Left lung (tissue), 10 donors: ENCODE results near the gene RABGAP1L. TPM values are rescaled to one million over a fixed set of nuclear protein-coding genes. Genes with fewer than 3 reads are reported as not detected.

Experiments used
- ATAC-seq: fragments of 200-7000 bp; cut with Tn5 transposase; one replicate; pipeline ENCODE4 v1.9.1; 2020; ENCODE audit warnings: moderate library complexity
- DNase-seq, 4 donors: peaks; one replicate each; pipeline ENCODE4 v3.0.0-alpha.2; 2013 to 2020
- H3K27ac ChIP-seq, 2 donors: fragments of 200-600 bp; sonication (generic) in 1 of 2; one replicate each; pipeline versions ENCODE4 v1.5.0 to v1.8.0; 2020 to 2021
- H3K27me3 ChIP-seq, 2 donors: fragments of 200-600 bp; sonication (generic) in 1 of 2; one replicate each; pipeline versions ENCODE4 v1.5.0 to v1.8.0; 2020 to 2021
- H3K36me3 ChIP-seq, 2 donors: fragments of 200-600 bp; sonication (generic) in 1 of 2; one replicate each; pipeline versions ENCODE4 v1.5.0 to v1.8.0; 2020 to 2021
- H3K4me1 ChIP-seq, 2 donors: fragments of 200-600 bp; one replicate each; pipeline ENCODE4 v1.8.0; 2021
- H3K4me3 ChIP-seq, 2 donors: fragments of 200-600 bp; sonication (generic) in 1 of 2; one replicate each; pipeline versions ENCODE4 v1.5.0 to v1.8.0; 2020 to 2021; ENCODE audit warnings: mild to moderate bottlenecking in 1 of 2
- H3K9me3 ChIP-seq, 2 donors: fragments of 200-600 bp; sonication (generic) in 1 of 2; one replicate each; pipeline versions ENCODE4 v1.5.0 to v1.8.0; 2020 to 2021
- CTCF ChIP-seq, 2 donors: fragments of 200-600 bp; sonication (generic) in 1 of 2; IDR thresholded peaks; one replicate each; pipeline versions ENCODE4 v1.5.0 to v1.8.0; 2021; ENCODE audit warnings: antibody characterized with exemption in 2 of 2
- intact Hi-C, 2 donors: fragments of 100-400 bp; cut with DNase I; formaldehyde crosslinking; loops; one replicate each; pipeline versions ENCODE4 v1.11.2 to v1.14.2; 2022
- polyA plus RNA-seq, 6 donors: library from polyadenylated mRNA; unstranded; fragments of 120-200 nt; gene quantifications; one replicate each; pipeline ENCODE4 v1.2.1, GENCODE V29; 2013; ENCODE audit not compliant: insufficient read length in 6 of 6
- total RNA-seq, 2 donors: library from RNA; stranded (reverse); fragmentation: NEBNext Ultra II Directional; extraction: Animal tissue kit (Norgen Biotek cat#: 25700); gene quantifications; one replicate each; pipeline ENCODE4 v1.2.1, GENCODE V29; 2021
- donor health status: DM: no; HTN: yes; CAD: no.
- donor health status: DM: no; HTN: no; CAD: no.

RABGAP1L gene
- total and polyA plus RNA-seq, 8 donors = 40.3 to 67.3 (median 51.4) TPM

- Histone ChIP-seq H3K4me3 (no peak overlapping the region), H3K27ac (peak overlapping the region; percentile 82 to 87), H3K36me3 (no peaks in the 10 kb centered on the region), H3K9me3 (no peaks in the 10 kb centered on the region), H3K4me1 (peaks cover 51 to 81% of the 10 kb centered on the region in 2 donors), H3K27me3 (no peaks in the 10 kb centered on the region)
- ATAC-seq = no peak
- intact Hi-C loops = no loop called here
- no peak for TF ChIP-seq CTCF (IDR thresholded peaks at IDR 0.05)
- DNase-seq = no peak
Measured at GRCh38 chr1:174967845-174968705, 808.8 kb downstream of the RABGAP1L start.

DNA sequence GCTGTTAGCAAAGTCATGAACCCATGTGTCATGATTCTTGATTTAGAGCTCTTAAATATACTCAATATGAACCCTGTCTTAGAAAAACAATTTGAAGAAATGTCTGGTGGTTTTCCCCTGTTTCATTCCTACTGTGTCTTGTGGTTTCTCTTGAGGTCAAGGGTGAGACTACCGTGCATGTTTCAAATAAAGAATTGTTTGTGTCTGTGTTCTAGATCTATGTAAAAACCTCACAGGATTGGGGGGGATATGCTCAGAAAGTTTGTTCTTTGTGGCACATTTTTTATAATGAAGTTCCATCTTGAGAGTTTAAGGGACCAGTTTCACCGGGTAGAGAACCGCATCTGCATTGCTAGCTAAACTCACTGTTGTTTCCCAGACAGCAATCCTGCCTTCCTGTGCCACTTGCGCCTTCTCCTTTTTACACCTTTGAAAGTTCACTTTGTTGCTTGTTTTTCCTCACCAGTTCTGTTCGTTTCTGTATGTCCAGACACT, 809.5 kb downstream of the RABGAP1L start:
- no peak overlapping the region for H3K4me3 ChIP-seq
- peaks cover 45 to 74% of the 10 kb centered on the region in 2 donors for H3K4me1 ChIP-seq
- TF ChIP-seq CTCF (IDR thresholded peaks at IDR 0.05) = no peak
- DNase-seq (no peak), ATAC-seq (peak; percentile 24)
- no peaks in the 10 kb centered on the region for H3K36me3 ChIP-seq
- no peaks in the 10 kb centered on the region for H3K27me3 ChIP-seq
- H3K27ac ChIP-seq = peak overlapping the region; percentile 82 to 87
- H3K9me3 ChIP-seq = no peaks in the 10 kb centered on the region
- intact Hi-C loops = no loop called here

- peaks cover 33 to 62% of the 10 kb centered on the region in 2 donors for H3K4me1 ChIP-seq
- peaks cover 0 to 6% of the 10 kb centered on the region in 2 donors for H3K36me3 ChIP-seq
- TF ChIP-seq CTCF (IDR thresholded peaks at IDR 0.05) = no peak
- intact Hi-C loops = no loop called here
- no peaks in the 10 kb centered on the region for H3K9me3 ChIP-seq
- no peak for DNase-seq
- peak overlapping the region in 1 of 2 donors; percentile 82 for H3K27ac ChIP-seq
- no peaks in the 10 kb centered on the region for H3K27me3 ChIP-seq
- no peak overlapping the region for H3K4me3 ChIP-seq
- no peak for ATAC-seq
Measured at GRCh38 chr1:174969977-174970376, 810.7 kb downstream of the RABGAP1L start.

DNA sequence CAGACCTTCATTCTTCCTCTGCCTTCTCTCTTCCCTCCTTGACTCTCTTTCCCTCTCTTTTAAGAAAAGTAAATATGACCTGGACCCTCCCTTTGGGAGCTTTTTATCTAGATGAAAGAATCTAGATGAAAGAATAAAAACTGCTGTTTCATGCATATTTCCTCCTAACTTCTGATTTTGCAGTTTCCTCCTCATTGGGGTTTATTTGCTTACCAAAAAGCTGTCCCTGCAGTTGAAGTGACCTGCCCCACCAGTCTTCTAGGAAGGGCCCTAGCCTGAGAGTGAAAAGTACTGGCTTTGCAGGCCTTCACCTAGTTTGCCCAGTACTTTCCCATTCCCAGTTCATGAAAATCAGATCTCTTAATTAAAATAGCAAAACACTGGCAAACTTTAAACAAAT, 812.1 kb downstream of the RABGAP1L start:
- peak overlapping the region; percentile 40 to 42 for H3K27ac ChIP-seq
- H3K4me1 ChIP-seq = peaks cover 21 to 47% of the 10 kb centered on the region in 2 donors
- TF ChIP-seq CTCF (IDR thresholded peaks at IDR 0.05) = no peak
- no peak overlapping the region for H3K4me3 ChIP-seq
- H3K27me3 ChIP-seq = no peaks in the 10 kb centered on the region
- intact Hi-C loops = no loop called here
- H3K9me3 ChIP-seq = no peaks in the 10 kb centered on the region
- no peak for DNase-seq
- ATAC-seq = peak; percentile 28
- H3K36me3 ChIP-seq = peaks cover 0 to 6% of the 10 kb centered on the region in 2 donors

DNA sequence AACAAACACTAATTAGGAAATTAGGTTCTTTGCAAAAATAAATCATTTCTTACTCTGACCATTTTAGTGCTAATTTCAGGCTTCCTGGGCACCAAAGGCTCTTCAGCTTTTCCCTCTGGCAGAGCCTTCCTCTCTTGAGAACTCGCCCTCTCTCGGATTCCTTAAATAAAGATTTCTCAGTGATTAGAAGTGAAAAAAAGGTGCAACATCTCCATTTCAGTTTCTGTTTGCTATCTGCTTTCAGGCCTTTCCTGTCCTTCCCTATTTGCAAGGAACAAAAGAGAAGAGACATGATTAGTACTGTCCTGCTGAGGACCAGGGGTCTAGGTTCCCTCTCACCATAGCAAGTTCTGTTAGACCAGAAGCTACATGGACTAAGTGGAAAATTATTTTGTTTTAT, 812.6 kb downstream of the RABGAP1L start:
- Histone ChIP-seq H3K4me3 (no peak overlapping the region), H3K9me3 (no peaks in the 10 kb centered on the region), H3K27me3 (no peaks in the 10 kb centered on the region), H3K36me3 (peaks cover 0 to 6% of the 10 kb centered on the region in 2 donors), H3K27ac (peak overlapping the region; percentile 40 to 42), H3K4me1 (peaks cover 25 to 43% of the 10 kb centered on the region in 2 donors)
- no peak for ATAC-seq
- no peak for DNase-seq
- no peak for TF ChIP-seq CTCF (IDR thresholded peaks at IDR 0.05)
- intact Hi-C loops = no loop called here
